ENCODE measurements around the gene GRIN2B. TPM values are rescaled to one million over a fixed set of nuclear protein-coding genes. Genes with fewer than 3 reads are reported as not detected.

GRIN2B gene
- total and polyA plus RNA-seq, 2 donors (not counting 1 experiment from before 2014, with no cell fraction given): 0.22 TPM; not detected in 1

DNA sequence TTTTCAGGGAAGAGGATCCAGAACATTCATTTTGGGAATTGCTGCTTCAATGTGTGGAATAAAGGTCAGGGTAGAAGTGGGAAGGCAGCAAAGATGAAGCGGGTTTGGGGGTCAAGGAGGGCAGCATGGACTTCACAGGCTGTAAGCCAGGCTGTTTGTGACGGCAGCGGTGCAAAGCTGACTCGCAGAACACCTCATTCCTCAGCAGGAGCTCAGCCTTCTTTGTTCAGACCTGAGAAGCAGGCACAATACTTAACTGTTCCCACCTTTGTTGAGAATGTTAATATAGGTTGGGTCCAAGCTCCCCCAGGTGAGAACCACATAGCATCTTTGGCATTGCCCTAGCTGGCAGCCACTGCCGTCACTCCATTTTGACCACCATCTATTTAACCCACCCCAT, 16.7 kb downstream of the GRIN2B start:
- Histone ChIP-seq H3K79me2 (ENCODE audit: control insufficient read depth, insufficient read depth, low read length) (no peaks in the 10 kb centered on the region), H3K9ac (ENCODE audit: low read length) (no peak overlapping the region), H3K4me3 (ENCODE audit: control extremely low read depth in 1 of 5, extremely low read depth in 1 of 5, insufficient read depth in 1 of 5, low read depth in 2 of 5, low read length in 4 of 5) (no peak overlapping the region), H3K4me1 (ENCODE audit: control insufficient read depth in 2 of 2, insufficient read depth in 2 of 2, low read length in 2 of 2) (no peaks in the 10 kb centered on the region), H3K9me3 (ENCODE audit: control extremely low read depth in 1 of 3, control insufficient read depth in 2 of 3, insufficient read depth in 1 of 3, low read length in 2 of 3) (peaks cover 0 to 4% (median 0%) of the 10 kb centered on the region in 3 donors), H3K27me3 (replicated peaks in 1 of 4; ENCODE audit: control extremely low read depth in 1 of 4, control insufficient read depth in 3 of 4, insufficient read depth in 4 of 4, low read length in 3 of 4) (peaks cover 0 to 20% (median 9%) of the 10 kb centered on the region in 4 experiments), H3K36me3 (replicated peaks in 1 of 2; ENCODE audit: control extremely low read depth in 1 of 2, control insufficient read depth in 1 of 2, extremely low read depth in 1 of 2, insufficient read depth in 2 of 2, low read length in 1 of 2) (no peaks in the 10 kb centered on the region), H3K27ac (ENCODE audit: low read length in 2 of 2) (no peak overlapping the region), H3K4me2 (replicated peaks; ENCODE audit: low read depth, low read length, poor library complexity, severe bottlenecking) (no peak overlapping the region), H4K20me1 (ENCODE audit: control insufficient read depth, insufficient read depth, low read length, poor library complexity, severe bottlenecking) (no peaks in the 10 kb centered on the region), H2AFZ (ENCODE audit: insufficient read depth, low read depth, low read length, poor library complexity, severe bottlenecking) (no peak overlapping the region)
- Mint-ChIP-seq H3K27ac (no peak overlapping the region), H3K27me3 (peaks cover 41% of the 10 kb centered on the region), H3K9me3 (ENCODE audit: insufficient read depth) (no peaks in the 10 kb centered on the region), H3K4me3 (no peak overlapping the region), H3K4me1 (no peaks in the 10 kb centered on the region)
- DNase-seq (no peak), ATAC-seq (ENCODE audit: low read depth) (no peak)
- POLR2A ChIA-PET: no interaction called here
- no peak for TF ChIP-seq EZH2 (IDR thresholded peaks at IDR 0.05; ENCODE audit: borderline replicate concordance, insufficient read depth, low read depth, low read length, poor library complexity, severe bottlenecking)
- TF ChIP-seq CTCF (IDR thresholded peaks at IDR 0.05): no peak
- WGBS (ENCODE audit: insufficient coverage): 100% methylated on average over 1 of the region's 5 CpGs
- CTCF ChIA-PET: no interaction called here
- intact Hi-C loops (cut with micrococcal nuclease): loop anchor here (10.0 kb wide), 1 partner anchor 200 kb away; no protein-coding TSS in a partner anchor

GRCh38 chr12:13962699-13963098, 18.7 kb downstream of the GRIN2B start:
- H2AFZ ChIP-seq (ENCODE audit: insufficient read depth, low read depth, low read length, poor library complexity, severe bottlenecking): no peak overlapping the region
- H4K20me1 ChIP-seq (ENCODE audit: control insufficient read depth, insufficient read depth, low read length, poor library complexity, severe bottlenecking): no peaks in the 10 kb centered on the region
- peaks cover 52% of the 10 kb centered on the region for H3K27me3 Mint-ChIP-seq
- no peak for ATAC-seq (ENCODE audit: low read depth)
- no peak for DNase-seq
- no peak overlapping the region for H3K4me3 ChIP-seq (ENCODE audit: control extremely low read depth in 1 of 5, extremely low read depth in 1 of 5, insufficient read depth in 1 of 5, low read depth in 2 of 5, low read length in 4 of 5)
- no peak overlapping the region for H3K27ac ChIP-seq (ENCODE audit: low read length in 2 of 2)
- no peak overlapping the region for H3K9ac ChIP-seq (ENCODE audit: low read length)
- H3K27ac Mint-ChIP-seq: no peak overlapping the region
- H3K9me3 ChIP-seq (ENCODE audit: control extremely low read depth in 1 of 3, control insufficient read depth in 2 of 3, insufficient read depth in 1 of 3, low read length in 2 of 3): peaks cover 0 to 4% (median 0%) of the 10 kb centered on the region in 3 donors
- CTCF ChIA-PET: interaction anchor here (1.4 kb wide), 1 partner anchor 9 kb away, joined by 3 read pairs; no protein-coding TSS in a partner anchor
- intact Hi-C loops (cut with micrococcal nuclease): loop anchor here (10.0 kb wide), 1 partner anchor 202 kb away; no protein-coding TSS in a partner anchor
- H3K9me3 Mint-ChIP-seq (ENCODE audit: insufficient read depth): no peaks in the 10 kb centered on the region
- no peak overlapping the region for H3K4me2 ChIP-seq (replicated peaks; ENCODE audit: low read depth, low read length, poor library complexity, severe bottlenecking)
- 83% methylated on average over 8 of the region's 8 CpGs for WGBS (ENCODE audit: insufficient coverage)
- H3K4me1 Mint-ChIP-seq: no peaks in the 10 kb centered on the region
- POLR2A ChIA-PET: no interaction called here
- no peaks in the 10 kb centered on the region for H3K4me1 ChIP-seq (ENCODE audit: control insufficient read depth in 2 of 2, insufficient read depth in 2 of 2, low read length in 2 of 2)
- no peaks in the 10 kb centered on the region for H3K36me3 ChIP-seq (replicated peaks in 1 of 2; ENCODE audit: control extremely low read depth in 1 of 2, control insufficient read depth in 1 of 2, extremely low read depth in 1 of 2, insufficient read depth in 2 of 2, low read length in 1 of 2)
- peak; percentile 24 for TF ChIP-seq CTCF (IDR thresholded peaks at IDR 0.05)
- no peak for TF ChIP-seq EZH2 (IDR thresholded peaks at IDR 0.05; ENCODE audit: borderline replicate concordance, insufficient read depth, low read depth, low read length, poor library complexity, severe bottlenecking)
- H3K4me3 Mint-ChIP-seq: no peak overlapping the region
- H3K27me3 ChIP-seq (replicated peaks in 1 of 4; ENCODE audit: control extremely low read depth in 1 of 4, control insufficient read depth in 3 of 4, insufficient read depth in 4 of 4, low read length in 3 of 4): peaks cover 0 to 28% (median 11%) of the 10 kb centered on the region in 4 experiments
- H3K79me2 ChIP-seq (ENCODE audit: control insufficient read depth, insufficient read depth, low read length): no peaks in the 10 kb centered on the region
